AG04450 (cell line): ENCODE results near the gene RC3H2. TPM values are rescaled to one million over a fixed set of nuclear protein-coding genes. Genes with fewer than 3 reads are reported as not detected.
"Not testable (repeated sequence)": the region's sequence is repeated elsewhere in the genome, so short reads cannot be mapped to it uniquely, and the experiment has no call there.

Source experiments
- CTCF ChIA-PET: fragments of 300-600, 350-600 bp; formaldehyde crosslinking; extraction: SDS; loops from one replicate; lab custom pipeline; 2022; ENCODE audit warnings: antibody characterized with exemption, inconsistent platforms; lab: Charles Lee
- POLR2A ChIA-PET: fragments of 350-600 bp; formaldehyde crosslinking; extraction: SDS; loops from one replicate; lab custom pipeline; 2021; ENCODE audit warnings: antibody characterized with exemption, inconsistent platforms; lab: Yijun Ruan, JAX
- DNase-seq: peaks from one replicate; pipeline ENCODE4 v3.0.0-alpha.2; 2011; ENCODE audit warnings: low read depth, low spot score
- H3K27ac ChIP-seq: one replicate; pipeline ENCODE4 v1.5.1; 2012; ENCODE audit warnings: low read depth, low read length, control low read depth
- H3K27me3 ChIP-seq: one replicate; pipeline ENCODE4 v1.6.0; 2012; ENCODE audit warnings: low read length; ENCODE audit not compliant: control insufficient read depth, insufficient read depth
- H3K4me3 ChIP-seq: 2 replicates; pipeline ENCODE4 v1.5.1; 2011; ENCODE audit warnings: mild to moderate bottlenecking, low read depth, low read length, control low read depth
- H3K9me3 ChIP-seq: 2 replicates; pipeline ENCODE4 v1.5.1; 2012; ENCODE audit warnings: low read length; ENCODE audit not compliant: control insufficient read depth, insufficient read depth
- CTCF ChIP-seq: IDR thresholded peaks from 2 replicates; pipeline ENCODE4 v1.5.1; 2011; ENCODE audit warnings: low read depth, low read length, control low read depth, inconsistent platforms
- polyA plus RNA-seq: library from polyadenylated mRNA; depleted of rRNA; stranded (reverse); fragments of >200 nt; gene quantifications from 2 replicates; pipeline ENCODE4 v1.2.3, GENCODE V29; 2011

The RC3H2 gene
- polyA plus RNA-seq, 1 experiment = 47.2 TPM

DNA sequence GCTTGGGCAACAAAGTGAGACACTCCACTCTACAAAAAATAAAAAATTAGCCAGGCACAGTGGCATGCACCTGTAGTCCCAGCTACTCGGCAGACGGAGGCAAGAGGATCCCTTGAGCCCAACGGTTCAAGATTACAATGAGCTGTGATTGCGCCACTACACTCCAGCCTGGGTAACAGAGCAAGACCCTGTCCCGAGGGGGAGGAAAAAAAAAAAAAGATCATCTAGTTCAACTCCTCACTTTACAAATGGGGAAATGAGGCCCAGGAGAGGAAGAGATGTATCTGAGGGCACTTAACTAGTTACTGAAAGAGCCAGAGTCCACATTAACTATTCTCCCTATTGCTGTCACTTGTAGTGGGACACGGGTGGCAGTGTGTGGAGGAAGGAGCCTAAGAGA is 90.6 kb downstream of the RC3H2 start:
- no peak overlapping the region for H3K4me3 ChIP-seq
- H3K9me3 ChIP-seq = no peaks in the 10 kb centered on the region
- H3K27me3 ChIP-seq = no peaks in the 10 kb centered on the region
- ChIA-PET CTCF (interaction anchor here (2.9 kb wide), 1 partner anchor 350 kb away, joined by 10 read pairs; no protein-coding TSS in a partner anchor), POLR2A (no interaction called here)
- H3K27ac ChIP-seq = no peak overlapping the region
- TF ChIP-seq CTCF = no peak
- DNase-seq = no peak

GRCh38 chr9:122812736-122813135 is 92.4 kb downstream of the RC3H2 start:
- ChIA-PET CTCF (interaction anchor here (1.4 kb wide), 1 partner anchor 314 kb away, joined by 4 read pairs; no protein-coding TSS in a partner anchor), POLR2A (no interaction called here)
- H3K27me3 ChIP-seq = no peaks in the 10 kb centered on the region
- TF ChIP-seq CTCF = no peak
- DNase-seq = no peak
- no peak overlapping the region for H3K27ac ChIP-seq
- no peak overlapping the region for H3K4me3 ChIP-seq
- H3K9me3 ChIP-seq = no peaks in the 10 kb centered on the region

DNA sequence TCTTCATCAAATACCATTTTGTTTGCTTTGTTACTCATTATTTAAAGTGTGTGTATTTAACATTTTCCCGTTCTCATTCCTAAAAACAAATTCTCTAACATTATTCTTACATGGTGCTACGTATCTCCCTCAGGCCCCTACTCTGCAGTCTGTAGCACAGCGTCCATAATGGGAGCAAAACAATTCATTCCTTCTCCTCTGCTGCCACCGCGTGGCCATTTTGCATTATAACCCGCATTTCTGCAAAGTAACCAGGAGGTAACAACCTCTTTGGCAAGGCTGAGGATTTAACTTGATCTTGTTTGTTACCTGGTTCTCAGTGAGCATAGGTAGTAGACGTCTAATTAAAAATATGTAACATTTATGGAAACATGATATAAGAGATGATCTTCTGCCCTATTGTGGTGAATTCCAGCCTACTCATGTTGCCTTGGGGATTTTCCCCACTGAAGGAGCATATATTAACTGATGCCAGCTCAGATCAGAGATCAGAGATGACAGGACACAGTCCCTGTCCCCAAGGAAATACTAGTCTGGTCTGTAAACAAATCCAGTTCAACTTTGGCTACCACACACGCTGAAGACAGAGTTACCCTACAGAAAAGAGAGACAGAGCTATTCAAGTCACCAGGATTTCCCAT is 94.7 kb downstream of the RC3H2 start:
- no peak overlapping the region for H3K4me3 ChIP-seq
- H3K27me3 ChIP-seq = no peaks in the 10 kb centered on the region
- H3K9me3 ChIP-seq = peaks cover 9% of the 10 kb centered on the region
- H3K27ac ChIP-seq = no peak overlapping the region
- peak; percentile 68 for TF ChIP-seq CTCF
- DNase-seq = peak; percentile 59
- POLR2A ChIA-PET = no interaction called here
- CTCF ChIA-PET = interaction anchor here (0.7 to 5.1 kb wide), 16 partner anchors 8 to 713 kb away, joined by 3 to 104 read pairs (median 5); no protein-coding TSS in a partner anchor

- CTCF ChIA-PET = interaction anchor here (0.5 to 5.1 kb wide), 6 partner anchors 10 to 444 kb away, joined by 3 to 104 read pairs (median 6); no protein-coding TSS in a partner anchor
- H3K27ac ChIP-seq, POLR2A ChIA-PET, H3K27me3 ChIP-seq, DNase-seq, H3K4me3 ChIP-seq, H3K9me3 ChIP-seq: not testable (repeated sequence)
These were observed 95.9 kb downstream of the RC3H2 start for GRCh38 chr9:122809261-122809660.

- peaks cover 9% of the 10 kb centered on the region for H3K9me3 ChIP-seq
- DNase-seq = no peak
- ChIA-PET CTCF (interaction anchor here (0.7 to 5.1 kb wide), 5 partner anchors 310 to 712 kb away, joined by 3 to 104 read pairs (median 8); no protein-coding TSS in a partner anchor), POLR2A (no interaction called here)
- H3K4me3 ChIP-seq = no peak overlapping the region
- no peak for TF ChIP-seq CTCF
- H3K27me3 ChIP-seq = no peaks in the 10 kb centered on the region
- no peak overlapping the region for H3K27ac ChIP-seq
These were observed 97.0 kb downstream of the RC3H2 start for GRCh38 chr9:122808141-122808540.
